Hepatocyte (in vitro differentiated cells): ENCODE results near the gene ARHGEF40.

Experiments used
- EZH2 ChIP-seq: fragments of 200-600 bp; sonication (generic); IDR thresholded peaks from 2 replicates; pipeline ENCODE4 v1.6.1; 2016; ENCODE audit warnings: antibody characterized with exemption, mild to moderate bottlenecking, borderline replicate concordance
- TF ChIP-seq, protein P1 (sequence below): fragments of 200-600 bp; sonication (generic); IDR thresholded peaks from 2 replicates; pipeline ENCODE4 v1.5.1; 2016; ENCODE audit warnings: antibody characterized with exemption, mild to moderate bottlenecking; ENCODE audit not compliant: poor library complexity

DNA sequence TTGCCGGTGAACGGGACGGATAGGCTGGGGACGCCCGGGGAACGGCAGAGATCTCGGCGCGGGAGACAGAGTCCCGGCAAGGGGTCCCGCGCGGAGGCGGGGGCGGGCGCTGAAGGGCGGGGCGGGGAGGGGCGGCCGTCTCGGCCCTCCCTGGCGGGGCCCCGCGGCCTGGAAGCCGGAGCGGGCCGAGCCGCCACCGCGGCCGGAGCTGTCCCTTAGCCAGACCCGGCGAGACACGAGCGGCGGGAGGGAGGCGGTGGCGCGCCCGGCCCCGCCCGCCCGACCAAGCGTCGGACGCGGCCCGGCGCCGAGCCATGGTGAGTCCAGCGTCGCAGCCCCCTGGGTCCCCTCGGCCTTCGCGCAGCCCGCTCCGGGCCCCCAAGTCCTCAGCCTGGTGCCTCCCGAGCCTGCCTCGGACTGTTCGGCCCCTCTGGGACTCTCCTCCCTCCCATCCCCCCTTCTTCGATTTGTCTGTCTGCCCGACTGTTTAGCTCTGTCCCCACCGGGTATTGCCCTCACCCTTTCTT is at the start of gene ARHGEF40:
- TF ChIP-seq, protein P1, sequence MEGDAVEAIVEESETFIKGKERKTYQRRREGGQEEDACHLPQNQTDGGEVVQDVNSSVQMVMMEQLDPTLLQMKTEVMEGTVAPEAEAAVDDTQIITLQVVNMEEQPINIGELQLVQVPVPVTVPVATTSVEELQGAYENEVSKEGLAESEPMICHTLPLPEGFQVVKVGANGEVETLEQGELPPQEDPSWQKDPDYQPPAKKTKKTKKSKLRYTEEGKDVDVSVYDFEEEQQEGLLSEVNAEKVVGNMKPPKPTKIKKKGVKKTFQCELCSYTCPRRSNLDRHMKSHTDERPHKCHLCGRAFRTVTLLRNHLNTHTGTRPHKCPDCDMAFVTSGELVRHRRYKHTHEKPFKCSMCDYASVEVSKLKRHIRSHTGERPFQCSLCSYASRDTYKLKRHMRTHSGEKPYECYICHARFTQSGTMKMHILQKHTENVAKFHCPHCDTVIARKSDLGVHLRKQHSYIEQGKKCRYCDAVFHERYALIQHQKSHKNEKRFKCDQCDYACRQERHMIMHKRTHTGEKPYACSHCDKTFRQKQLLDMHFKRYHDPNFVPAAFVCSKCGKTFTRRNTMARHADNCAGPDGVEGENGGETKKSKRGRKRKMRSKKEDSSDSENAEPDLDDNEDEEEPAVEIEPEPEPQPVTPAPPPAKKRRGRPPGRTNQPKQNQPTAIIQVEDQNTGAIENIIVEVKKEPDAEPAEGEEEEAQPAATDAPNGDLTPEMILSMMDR, result no peak
- TF ChIP-seq EZH2, result no peak
